ENCODE data around the gene LRRC31.

The LRRC31 gene

GRCh38 chr3:169869484-169870220 lies at the start of gene LRRC31:
LRRC31 (minus strand) TSS chr3:169869935; CDS start chr3:169869807, 128 bp downstream.
- no peak for DNase-seq (ENCODE audit: low spot score)

DNA sequence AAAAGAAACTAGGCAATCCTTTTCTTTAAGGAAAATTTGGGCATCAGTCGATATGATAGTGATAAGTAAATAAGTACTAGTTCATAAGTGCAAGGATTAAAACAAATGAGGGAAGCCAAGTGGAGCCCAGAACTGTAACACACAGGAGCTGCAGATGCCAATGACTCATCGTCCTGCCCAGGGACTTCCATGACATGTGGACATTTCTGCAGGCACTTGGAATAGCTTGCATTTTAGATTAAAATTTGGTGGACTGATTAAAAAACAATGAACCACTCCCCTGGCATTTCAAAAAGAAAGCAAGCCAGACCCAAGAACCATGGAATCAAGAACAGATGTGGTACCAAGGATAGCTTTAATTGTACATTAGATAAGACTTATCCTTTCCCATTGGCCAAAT lies 44.6 kb upstream of the LRRC31 start:
- no peak for DNase-seq (ENCODE audit: low spot score)

DNA sequence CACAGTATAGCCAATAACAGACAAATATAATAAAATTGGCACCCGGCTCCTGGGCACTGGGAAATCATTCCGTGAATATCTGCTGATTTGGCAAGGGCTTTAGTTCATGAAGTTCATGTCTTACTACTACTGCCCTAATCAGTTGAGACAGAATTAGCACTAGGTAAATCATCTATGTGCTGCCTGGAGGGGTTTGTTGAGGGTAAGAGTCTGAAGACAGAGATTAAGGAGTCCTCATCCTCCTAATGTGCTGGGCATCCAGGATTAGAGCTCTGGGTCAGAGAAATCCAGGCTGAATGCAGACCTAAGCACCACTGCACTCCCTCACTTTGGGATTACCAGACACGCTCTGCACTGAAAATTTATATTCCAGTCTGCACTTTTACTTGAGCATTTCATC lies 43.6 kb upstream of the LRRC31 start:
- no peak for DNase-seq (ENCODE audit: low spot score)

DNA sequence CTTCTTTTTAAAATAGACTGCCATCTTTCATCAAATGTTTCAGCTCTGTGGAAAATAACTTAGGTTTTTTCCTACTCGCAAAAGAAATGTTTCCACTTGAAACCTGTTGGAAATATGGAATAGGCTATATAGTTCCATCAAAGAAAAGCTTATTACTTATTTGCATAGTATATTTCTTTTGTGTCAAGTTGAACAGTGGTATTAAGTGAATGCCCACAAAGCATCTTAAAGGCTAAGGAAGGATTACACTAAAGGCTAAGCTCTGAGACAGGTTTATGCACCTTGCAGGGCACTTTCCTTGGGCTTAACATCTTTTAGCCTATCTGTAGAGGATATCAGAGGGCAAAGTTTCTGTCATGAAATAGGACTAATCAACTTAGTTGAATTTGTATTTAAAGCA lies 41.5 kb upstream of the LRRC31 start, which contains the start of gene SAMD7:
TSS of gene SAMD7 (plus strand) at position 301 of the 400 bp plus-strand sequence. CDS start 7,927 bp downstream, outside the sequence.
- no peak for DNase-seq (ENCODE audit: low spot score)

DNA sequence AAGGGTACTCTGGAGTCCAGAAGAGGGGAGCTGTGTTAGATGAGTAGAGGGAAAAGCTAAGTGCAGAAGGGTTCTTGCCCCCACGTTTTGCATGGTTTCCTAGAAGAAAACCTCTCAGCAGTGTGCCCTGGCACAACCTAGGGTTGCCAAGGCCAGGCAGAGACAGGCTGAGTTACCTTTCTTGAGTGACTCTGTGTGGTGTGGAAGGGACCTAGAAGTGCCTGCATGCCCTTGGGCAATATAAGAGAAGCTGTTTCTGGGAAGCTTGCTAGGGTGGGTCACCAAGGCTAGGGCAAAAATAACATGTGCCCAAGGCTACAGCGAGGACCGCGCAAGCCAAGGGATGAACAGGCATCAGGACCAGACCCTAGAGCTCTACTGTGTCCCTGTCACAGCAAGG lies 38.2 kb upstream of the LRRC31 start:
- no peak for DNase-seq (ENCODE audit: low spot score)

GRCh38 chr3:169907476-169907875 lies 37.7 kb upstream of the LRRC31 start:
- no peak for DNase-seq (ENCODE audit: low spot score)

DNA sequence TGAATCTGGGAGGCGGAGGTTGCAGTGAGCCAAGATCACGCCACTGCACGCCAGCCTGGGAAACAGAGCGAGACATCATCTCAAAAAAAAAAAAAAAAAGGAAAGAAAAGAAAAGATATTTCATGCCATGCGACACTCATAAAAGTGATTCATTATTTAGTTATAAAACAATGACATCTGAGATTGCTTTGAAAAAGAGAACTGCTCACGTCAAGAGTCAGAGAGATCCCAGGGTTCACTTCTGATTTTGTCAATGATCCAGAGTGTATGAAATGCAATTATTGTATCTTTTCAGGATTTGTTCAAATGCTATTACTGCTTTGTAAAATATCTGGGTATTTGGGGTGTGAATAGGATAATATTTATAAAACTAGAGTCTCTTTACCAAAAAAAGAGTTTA lies 35.7 kb upstream of the LRRC31 start:
- DNase-seq (ENCODE audit: low spot score), result no peak

GRCh38 chr3:169901453-169901852 lies 31.7 kb upstream of the LRRC31 start:
- no peak for DNase-seq (ENCODE audit: low spot score)

DNA sequence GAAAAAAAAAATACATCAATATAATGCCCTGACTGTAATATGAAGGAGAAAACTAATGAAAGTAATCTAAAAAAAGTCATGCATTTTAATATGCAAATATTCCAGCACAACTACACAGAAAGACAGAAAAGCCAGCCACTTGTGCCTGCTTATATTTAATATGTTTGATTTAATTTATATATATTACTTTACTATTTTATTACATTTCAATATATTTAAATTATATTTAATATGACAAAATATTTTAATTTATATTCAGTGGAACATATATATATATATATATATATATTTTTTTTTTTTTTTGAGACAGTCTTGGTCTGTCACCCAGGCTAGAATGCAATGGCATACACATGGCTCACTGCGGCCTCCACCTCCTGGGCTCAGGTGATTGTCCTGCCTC lies 27.5 kb upstream of the LRRC31 start:
- no peak for DNase-seq (ENCODE audit: low spot score)

DNA sequence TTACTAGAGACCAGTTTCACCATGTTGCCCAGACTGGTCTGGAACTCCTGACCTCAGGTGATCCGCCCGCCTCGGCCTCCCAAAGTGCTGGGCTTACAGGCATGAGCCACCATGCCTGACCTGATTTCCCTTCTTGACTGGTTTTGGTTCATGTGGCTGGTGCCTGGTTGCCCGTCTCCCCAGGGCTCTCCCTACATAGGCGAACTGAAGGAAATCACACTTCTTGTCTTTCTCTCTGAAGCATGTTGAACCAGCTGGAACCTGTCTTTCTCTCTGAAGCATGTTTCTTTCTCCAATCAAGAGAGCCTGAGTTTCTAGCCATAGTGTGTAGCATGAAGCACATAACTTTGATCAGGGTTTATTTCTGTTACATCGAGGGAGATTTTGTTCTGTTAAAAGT lies 25.3 kb upstream of the LRRC31 start:
- DNase-seq (ENCODE audit: low spot score), result no peak

DNA sequence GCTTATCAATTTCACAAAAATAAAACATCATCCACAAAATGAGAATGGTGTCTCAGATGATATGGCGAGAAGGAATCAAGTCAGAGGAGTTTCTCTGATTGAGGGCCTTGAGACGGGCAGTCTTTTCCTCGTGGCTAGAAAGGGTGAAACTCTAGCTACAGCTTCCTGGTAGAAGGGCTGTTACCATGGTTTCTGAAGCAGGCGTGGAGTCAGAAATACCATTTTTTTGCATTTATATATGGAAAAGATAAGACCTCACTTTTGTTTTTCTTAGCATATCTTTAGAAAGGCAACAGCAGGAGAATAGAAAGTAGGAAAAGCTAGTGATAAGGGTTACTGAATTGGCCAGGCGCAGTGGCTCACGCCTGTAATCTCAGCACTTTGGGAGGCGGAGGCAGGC lies 24.4 kb upstream of the LRRC31 start:
- no peak for DNase-seq (ENCODE audit: low spot score)

DNA sequence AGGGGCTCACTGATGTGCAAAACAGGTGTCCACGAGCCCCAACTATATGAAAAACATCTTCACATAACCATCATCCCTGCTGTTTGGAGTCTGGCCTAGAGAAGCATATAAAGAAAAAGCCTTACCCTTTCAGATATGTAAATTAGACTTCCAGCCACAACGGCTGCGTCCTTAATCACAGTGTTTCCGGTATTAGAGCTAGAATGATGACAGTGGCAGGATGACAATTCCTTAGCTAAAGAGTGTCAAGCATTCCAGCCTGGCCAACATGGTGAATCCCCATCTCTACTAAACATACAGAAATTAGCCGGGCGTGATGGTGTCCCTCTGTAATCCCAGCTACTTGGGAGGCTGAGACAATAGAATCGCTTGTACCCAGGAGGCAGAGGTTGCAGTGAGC lies 22.2 kb upstream of the LRRC31 start:
- no peak for DNase-seq (ENCODE audit: low spot score)

DNA sequence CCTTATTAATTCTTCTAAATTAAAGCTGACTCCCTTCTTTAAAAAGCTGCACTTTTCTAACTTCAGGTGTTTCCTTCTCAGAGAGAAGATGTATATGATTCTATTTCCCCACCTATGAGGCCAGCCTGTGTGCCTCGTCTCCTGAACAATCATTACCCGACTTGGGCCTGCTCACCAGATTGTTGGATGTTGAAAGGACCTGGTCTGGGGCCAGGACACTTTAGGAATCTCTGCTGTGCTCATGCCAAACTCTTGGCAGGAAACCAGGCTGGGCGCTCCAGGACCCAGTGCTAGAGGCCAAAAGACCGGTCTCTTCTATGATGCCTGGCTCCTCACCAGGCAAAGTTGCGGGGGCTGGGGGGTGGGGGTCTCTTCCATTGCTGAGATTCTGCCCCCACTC lies 16.9 kb upstream of the LRRC31 start:
- no peak for DNase-seq (ENCODE audit: low spot score)

DNA sequence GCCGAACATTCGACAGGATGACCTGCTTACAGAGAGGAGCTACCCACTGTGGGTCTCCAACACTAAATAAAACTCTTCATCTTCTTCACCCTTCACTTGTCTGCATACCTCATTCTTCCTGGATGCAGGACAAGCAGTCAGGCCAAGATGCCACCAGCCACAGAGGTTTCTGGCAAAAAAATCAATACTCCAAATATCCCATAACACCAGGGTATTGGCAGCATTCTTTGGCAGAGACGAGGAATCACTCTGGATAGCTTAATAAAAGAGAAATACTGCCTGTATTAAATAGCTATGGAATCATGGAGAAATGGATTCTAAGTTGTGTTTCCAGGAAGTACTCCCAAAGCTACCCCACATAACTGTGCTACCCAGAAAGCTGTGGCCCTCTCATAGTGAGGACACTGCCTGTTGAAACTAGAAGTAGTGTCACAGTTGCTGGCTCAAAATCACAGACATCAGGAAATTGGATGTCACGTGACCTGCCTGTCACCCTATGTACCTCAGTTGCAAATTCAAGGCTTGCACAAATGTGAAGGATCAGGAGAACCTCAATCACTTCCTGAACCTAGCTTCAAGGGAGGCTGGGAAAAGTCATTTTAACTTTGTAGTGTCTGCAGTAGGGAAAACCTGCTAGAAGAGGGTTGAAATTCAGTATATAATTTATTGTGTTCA lies 11.0 kb upstream of the LRRC31 start:
- no peak for DNase-seq (ENCODE audit: low spot score)

- DNase-seq (ENCODE audit: low spot score), result peak; percentile 49
Observed at GRCh38 chr3:169879845-169880575, 10.3 kb upstream of the LRRC31 start.

- DNase-seq (ENCODE audit: low spot score), result no peak
Observed at GRCh38 chr3:169879013-169879557, 9.3 kb upstream of the LRRC31 start.

DNA sequence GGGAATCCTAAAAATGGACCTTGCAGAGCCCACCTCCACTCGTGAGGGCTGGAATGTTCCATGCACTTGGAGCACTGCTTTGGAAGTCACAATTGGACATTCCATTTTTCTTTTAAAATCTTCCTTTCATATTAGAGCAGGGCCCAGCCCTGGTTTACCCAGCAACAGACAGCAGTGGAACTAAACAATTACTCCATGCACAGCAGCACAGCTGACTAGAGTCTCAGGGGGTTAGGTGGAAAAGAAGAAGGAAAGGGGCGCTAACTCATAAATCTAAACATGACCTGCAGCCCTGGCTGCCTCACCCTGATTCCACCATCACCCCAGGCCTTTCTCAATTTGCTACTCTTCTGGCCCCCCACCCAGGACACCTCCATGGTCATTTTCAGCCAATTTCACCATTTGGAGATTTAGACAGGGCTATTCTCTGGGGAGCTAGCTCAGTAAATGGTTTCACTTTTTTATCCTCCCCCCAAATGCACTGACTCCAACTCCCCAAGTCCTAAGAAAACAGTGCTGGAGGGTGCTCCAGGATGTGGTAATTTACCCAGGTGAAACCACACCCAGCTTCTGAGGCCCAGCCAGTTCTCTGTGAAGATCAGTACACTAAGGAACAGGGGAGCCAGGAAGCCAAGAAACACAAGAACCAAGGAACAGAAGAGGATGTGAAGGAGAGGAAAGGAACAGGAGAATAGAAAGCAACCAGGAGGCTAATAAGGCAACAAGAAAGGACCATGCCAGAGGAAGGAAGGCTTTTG lies 1.6 kb upstream of the LRRC31 start:
- no peak for DNase-seq (ENCODE audit: low spot score)

GRCh38 chr3:169868369-169868768 lies 1.4 kb downstream of the LRRC31 start:
- DNase-seq (ENCODE audit: low spot score), result no peak

- no peak for DNase-seq (ENCODE audit: low spot score)
Observed at GRCh38 chr3:169867584-169868210, 2.0 kb downstream of the LRRC31 start.

GRCh38 chr3:169865176-169865767 lies 4.5 kb downstream of the LRRC31 start:
- no peak for DNase-seq (ENCODE audit: low spot score)

DNA sequence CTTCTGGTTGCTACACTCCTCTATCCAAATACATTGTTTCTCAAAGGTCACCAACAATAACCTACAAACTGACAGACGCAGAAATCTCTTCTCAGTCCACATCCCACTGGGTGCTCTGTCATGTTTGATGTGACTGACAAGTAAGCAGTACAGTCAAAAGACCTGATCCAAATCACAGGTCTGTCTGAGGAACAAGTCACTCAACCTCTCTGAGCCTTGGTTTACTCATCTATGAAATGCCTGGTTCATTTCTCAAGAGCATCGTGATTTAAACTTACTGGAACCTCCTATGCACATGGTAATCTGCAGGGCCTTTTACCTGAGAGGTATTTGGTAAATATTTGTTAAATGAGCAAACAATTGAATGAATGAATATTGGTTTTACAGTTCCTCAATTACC lies 5.5 kb downstream of the LRRC31 start:
- DNase-seq (ENCODE audit: low spot score), result no peak
